HG03520 (cell line): ENCODE measurements around the gene PDE11A.
"Not testable (repeated sequence)": the region's sequence is repeated elsewhere in the genome, so short reads cannot be mapped to it uniquely, and the experiment has no call there.

Experiments used
- ATAC-seq: cut with Tn5 transposase; IDR thresholded peaks from one replicate; pipeline ENCODE4 v1.9.1; 2021; ENCODE audit warnings: mild to moderate bottlenecking, moderate library complexity; ENCODE audit not compliant: unreplicated experiment

The PDE11A gene

GRCh38 chr2:178012639-178013038 lies 59.9 kb downstream of the PDE11A start:
- ATAC-seq: no peak

- ATAC-seq: no peak
These were observed 62.8 kb downstream of the PDE11A start for GRCh38 chr2:178009813-178010212.

- ATAC-seq: no peak
These were observed 63.8 kb downstream of the PDE11A start for GRCh38 chr2:178008636-178009289.

GRCh38 chr2:178006710-178007109 lies 65.9 kb downstream of the PDE11A start:
- no peak for ATAC-seq

GRCh38 chr2:178005756-178006155 lies 66.8 kb downstream of the PDE11A start:
- ATAC-seq: no peak

GRCh38 chr2:178002038-178002437 lies 70.5 kb downstream of the PDE11A start:
- ATAC-seq: no peak

- no peak for ATAC-seq
These were observed 73.6 kb downstream of the PDE11A start for GRCh38 chr2:177998996-177999395.

GRCh38 chr2:177998006-177998405 lies 74.6 kb downstream of the PDE11A start:
- ATAC-seq: no peak

GRCh38 chr2:177992992-177993391 lies 79.6 kb downstream of the PDE11A start:
- no peak for ATAC-seq

GRCh38 chr2:177989029-177989885 lies 83.3 kb downstream of the PDE11A start:
- ATAC-seq: no peak

- no peak for ATAC-seq
These were observed 87.8 kb downstream of the PDE11A start for GRCh38 chr2:177984749-177985148.

GRCh38 chr2:177983183-177983788 lies 89.3 kb downstream of the PDE11A start:
- ATAC-seq: peak; percentile 60

- ATAC-seq: no peak
These were observed 99.8 kb downstream of the PDE11A start for GRCh38 chr2:177972782-177973181.

- no peak for ATAC-seq
These were observed 100.5 kb downstream of the PDE11A start for GRCh38 chr2:177972123-177972522.

GRCh38 chr2:177970670-177971454 lies 101.7 kb downstream of the PDE11A start:
- ATAC-seq: no peak

GRCh38 chr2:177964892-177965291 lies 107.7 kb downstream of the PDE11A start:
- no peak for ATAC-seq

- no peak for ATAC-seq
These were observed 120.4 kb downstream of the PDE11A start for GRCh38 chr2:177952151-177952550.

GRCh38 chr2:177947598-177947997 lies 125.0 kb downstream of the PDE11A start:
- ATAC-seq: not testable (repeated sequence)

- ATAC-seq: not testable (repeated sequence)
These were observed 128.0 kb downstream of the PDE11A start for GRCh38 chr2:177944530-177944929.

- ATAC-seq: no peak
These were observed 129.8 kb downstream of the PDE11A start for GRCh38 chr2:177942731-177943130.

- ATAC-seq: no peak
These were observed 133.4 kb downstream of the PDE11A start for GRCh38 chr2:177939211-177939610.
